Stimulated activated CD8-positive, alpha-beta memory T cell treated with anti-CD3 and anti-CD28 coated beads, Interleukin-4, amount 100 ng/mL, for 24 hours (primary cell): ENCODE results near the gene PROSER2.

ENCODE experiments used
- DNase-seq: peaks from one replicate; pipeline ENCODE4 v3.0.0-alpha.2; 2020; ENCODE audit warnings: low read depth

Gene PROSER2

GRCh38 chr10:11823122-11823988, at the start of gene PROSER2:
TSS of gene PROSER2 (plus strand) at chr10:11823356. CDS start at chr10:11852078, 28,722 bp downstream.
- no peak for DNase-seq

- no peak for DNase-seq
Observed at GRCh38 chr10:11773761-11774441, 49.3 kb upstream of the PROSER2 start.

- DNase-seq = no peak
Observed at GRCh38 chr10:11775412-11775811, 47.7 kb upstream of the PROSER2 start.

- DNase-seq = no peak
Observed at GRCh38 chr10:11776080-11776479, 47.1 kb upstream of the PROSER2 start.

- DNase-seq = no peak
Observed at GRCh38 chr10:11781114-11781513, 42.0 kb upstream of the PROSER2 start.

- no peak for DNase-seq
Observed at GRCh38 chr10:11782793-11783557, 40.2 kb upstream of the PROSER2 start.

GRCh38 chr10:11783558-11783865, 39.6 kb upstream of the PROSER2 start:
- no peak for DNase-seq

GRCh38 chr10:11787374-11787773, 35.8 kb upstream of the PROSER2 start:
- DNase-seq = no peak

- DNase-seq = no peak
Observed at GRCh38 chr10:11787846-11788245, 35.3 kb upstream of the PROSER2 start.

- DNase-seq = no peak
Observed at GRCh38 chr10:11789306-11789705, 33.9 kb upstream of the PROSER2 start.

- DNase-seq = no peak
Observed at GRCh38 chr10:11789956-11790355, 33.2 kb upstream of the PROSER2 start.

GRCh38 chr10:11793762-11794479, 29.2 kb upstream of the PROSER2 start:
- DNase-seq = no peak

- no peak for DNase-seq
Observed at GRCh38 chr10:11794566-11794965, 28.6 kb upstream of the PROSER2 start.

GRCh38 chr10:11795101-11795920, 27.8 kb upstream of the PROSER2 start:
- no peak for DNase-seq

GRCh38 chr10:11796474-11796873, 26.7 kb upstream of the PROSER2 start:
- DNase-seq = no peak

- DNase-seq = no peak
Observed at GRCh38 chr10:11797281-11797680, 25.9 kb upstream of the PROSER2 start.

GRCh38 chr10:11797847-11798633, 25.1 kb upstream of the PROSER2 start:
- DNase-seq = no peak

GRCh38 chr10:11798845-11799735, 24.1 kb upstream of the PROSER2 start:
- no peak for DNase-seq

GRCh38 chr10:11799736-11800080, 23.4 kb upstream of the PROSER2 start:
- DNase-seq = no peak
